ENCODE data around the gene PCK1. TPM values are rescaled to one million over a fixed set of nuclear protein-coding genes. Genes with fewer than 3 reads are reported as not detected.

The PCK1 gene
- total and polyA plus RNA-seq, 2 of the 13 experiments (the other 11 are each of a cell fraction or from before 2014, with no cell fraction given), result 6.5 to 12.6 TPM

DNA sequence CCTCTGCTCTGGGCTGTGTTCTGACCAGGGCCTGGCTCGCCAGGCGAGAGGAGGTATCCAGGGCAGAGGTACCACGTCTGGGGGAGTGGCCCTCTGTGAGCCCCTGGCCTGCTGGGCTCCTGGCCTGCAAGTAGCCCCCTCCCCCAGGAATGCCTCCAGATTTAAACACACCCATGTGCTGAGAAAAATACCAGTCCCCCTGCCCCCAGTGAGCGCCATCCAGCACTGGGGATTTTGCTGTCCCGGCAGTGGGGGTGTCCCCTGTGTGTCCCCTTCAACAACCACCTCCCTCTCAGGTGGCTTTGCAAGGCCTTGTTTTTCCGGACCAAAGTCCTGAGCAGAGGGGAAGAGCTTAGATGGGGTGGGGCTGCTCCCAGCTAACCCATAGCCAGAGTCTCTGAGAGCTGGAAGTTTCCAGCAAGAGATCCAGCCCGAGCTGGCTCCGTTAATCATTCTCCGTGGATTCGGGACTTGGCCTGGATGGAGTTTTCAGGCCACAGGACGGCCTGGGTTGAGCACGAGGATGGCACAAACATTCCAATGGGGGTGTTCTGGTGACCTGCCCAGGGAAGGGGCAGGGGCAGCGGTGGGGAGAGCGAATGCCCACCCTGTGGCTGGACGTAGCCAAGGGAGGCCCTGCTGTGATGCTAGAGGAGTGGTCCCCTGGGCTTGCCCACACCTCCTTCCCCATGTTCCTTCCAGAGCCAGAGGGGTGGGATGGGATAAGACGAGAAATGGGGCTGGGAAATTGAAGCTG, 29.0 kb downstream of the PCK1 start (continued):
- TF ChIP-seq, protein P1, sequence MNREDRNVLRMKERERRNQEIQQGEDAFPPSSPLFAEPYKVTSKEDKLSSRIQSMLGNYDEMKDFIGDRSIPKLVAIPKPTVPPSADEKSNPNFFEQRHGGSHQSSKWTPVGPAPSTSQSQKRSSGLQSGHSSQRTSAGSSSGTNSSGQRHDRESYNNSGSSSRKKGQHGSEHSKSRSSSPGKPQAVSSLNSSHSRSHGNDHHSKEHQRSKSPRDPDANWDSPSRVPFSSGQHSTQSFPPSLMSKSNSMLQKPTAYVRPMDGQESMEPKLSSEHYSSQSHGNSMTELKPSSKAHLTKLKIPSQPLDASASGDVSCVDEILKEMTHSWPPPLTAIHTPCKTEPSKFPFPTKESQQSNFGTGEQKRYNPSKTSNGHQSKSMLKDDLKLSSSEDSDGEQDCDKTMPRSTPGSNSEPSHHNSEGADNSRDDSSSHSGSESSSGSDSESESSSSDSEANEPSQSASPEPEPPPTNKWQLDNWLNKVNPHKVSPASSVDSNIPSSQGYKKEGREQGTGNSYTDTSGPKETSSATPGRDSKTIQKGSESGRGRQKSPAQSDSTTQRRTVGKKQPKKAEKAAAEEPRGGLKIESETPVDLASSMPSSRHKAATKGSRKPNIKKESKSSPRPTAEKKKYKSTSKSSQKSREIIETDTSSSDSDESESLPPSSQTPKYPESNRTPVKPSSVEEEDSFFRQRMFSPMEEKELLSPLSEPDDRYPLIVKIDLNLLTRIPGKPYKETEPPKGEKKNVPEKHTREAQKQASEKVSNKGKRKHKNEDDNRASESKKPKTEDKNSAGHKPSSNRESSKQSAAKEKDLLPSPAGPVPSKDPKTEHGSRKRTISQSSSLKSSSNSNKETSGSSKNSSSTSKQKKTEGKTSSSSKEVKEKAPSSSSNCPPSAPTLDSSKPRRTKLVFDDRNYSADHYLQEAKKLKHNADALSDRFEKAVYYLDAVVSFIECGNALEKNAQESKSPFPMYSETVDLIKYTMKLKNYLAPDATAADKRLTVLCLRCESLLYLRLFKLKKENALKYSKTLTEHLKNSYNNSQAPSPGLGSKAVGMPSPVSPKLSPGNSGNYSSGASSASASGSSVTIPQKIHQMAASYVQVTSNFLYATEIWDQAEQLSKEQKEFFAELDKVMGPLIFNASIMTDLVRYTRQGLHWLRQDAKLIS (CRISPR knock-in tag; IDR thresholded peaks at IDR 0.05), result no peak
- 0 out of 2 replicates have a peak, but pooled peaks have one; percentile 31 for TF ChIP-seq ZNF746 (CRISPR knock-in tag; IDR thresholded peaks at IDR 0.05)
- TF ChIP-seq, protein P2, sequence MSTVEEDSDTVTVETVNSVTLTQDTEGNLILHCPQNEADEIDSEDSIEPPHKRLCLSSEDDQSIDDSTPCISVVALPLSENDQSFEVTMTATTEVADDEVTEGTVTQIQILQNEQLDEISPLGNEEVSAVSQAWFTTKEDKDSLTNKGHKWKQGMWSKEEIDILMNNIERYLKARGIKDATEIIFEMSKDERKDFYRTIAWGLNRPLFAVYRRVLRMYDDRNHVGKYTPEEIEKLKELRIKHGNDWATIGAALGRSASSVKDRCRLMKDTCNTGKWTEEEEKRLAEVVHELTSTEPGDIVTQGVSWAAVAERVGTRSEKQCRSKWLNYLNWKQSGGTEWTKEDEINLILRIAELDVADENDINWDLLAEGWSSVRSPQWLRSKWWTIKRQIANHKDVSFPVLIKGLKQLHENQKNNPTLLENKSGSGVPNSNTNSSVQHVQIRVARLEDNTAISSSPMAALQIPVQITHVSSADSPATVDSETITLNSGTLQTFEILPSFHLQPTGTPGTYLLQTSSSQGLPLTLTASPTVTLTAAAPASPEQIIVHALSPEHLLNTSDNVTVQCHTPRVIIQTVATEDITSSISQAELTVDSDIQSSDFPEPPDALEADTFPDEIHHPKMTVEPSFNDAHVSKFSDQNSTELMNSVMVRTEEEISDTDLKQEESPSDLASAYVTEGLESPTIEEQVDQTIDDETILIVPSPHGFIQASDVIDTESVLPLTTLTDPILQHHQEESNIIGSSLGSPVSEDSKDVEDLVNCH (CRISPR knock-in tag; IDR thresholded peaks at IDR 0.05), result no peak
- TF ChIP-seq, protein P3, sequence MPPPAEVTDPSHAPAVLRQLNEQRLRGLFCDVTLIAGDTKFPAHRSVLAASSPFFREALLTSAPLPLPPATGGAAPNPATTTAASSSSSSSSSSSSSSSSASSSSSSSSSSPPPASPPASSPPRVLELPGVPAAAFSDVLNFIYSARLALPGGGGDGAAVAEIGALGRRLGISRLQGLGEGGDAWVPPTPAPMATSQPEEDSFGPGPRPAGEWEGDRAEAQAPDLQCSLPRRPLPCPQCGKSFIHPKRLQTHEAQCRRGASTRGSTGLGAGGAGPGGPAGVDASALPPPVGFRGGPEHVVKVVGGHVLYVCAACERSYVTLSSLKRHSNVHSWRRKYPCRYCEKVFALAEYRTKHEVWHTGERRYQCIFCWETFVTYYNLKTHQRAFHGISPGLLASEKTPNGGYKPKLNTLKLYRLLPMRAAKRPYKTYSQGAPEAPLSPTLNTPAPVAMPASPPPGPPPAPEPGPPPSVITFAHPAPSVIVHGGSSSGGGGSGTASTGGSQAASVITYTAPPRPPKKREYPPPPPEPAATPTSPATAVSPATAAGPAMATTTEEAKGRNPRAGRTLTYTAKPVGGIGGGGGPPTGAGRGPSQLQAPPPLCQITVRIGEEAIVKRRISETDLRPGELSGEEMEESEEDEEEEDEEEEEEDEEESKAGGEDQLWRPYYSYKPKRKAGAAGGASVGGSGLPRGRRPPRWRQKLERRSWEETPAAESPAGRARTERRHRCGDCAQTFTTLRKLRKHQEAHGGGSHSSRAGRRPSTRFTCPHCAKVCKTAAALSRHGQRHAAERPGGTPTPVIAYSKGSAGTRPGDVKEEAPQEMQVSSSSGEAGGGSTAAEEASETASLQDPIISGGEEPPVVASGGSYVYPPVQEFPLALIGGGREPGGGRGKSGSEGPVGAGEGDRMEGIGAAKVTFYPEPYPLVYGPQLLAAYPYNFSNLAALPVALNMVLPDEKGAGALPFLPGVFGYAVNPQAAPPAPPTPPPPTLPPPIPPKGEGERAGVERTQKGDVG (CRISPR knock-in tag; IDR thresholded peaks at IDR 0.05; ENCODE audit: borderline replicate concordance), result peak; percentile 83; the same call in 1 of the 2 replicates
- TF ChIP-seq MED1 (CRISPR knock-in tag; IDR thresholded peaks at IDR 0.05), result peak; percentile 95
- no peak for TF ChIP-seq ZNF44 (CRISPR knock-in tag; IDR thresholded peaks at IDR 0.05)
- no peak for TF ChIP-seq ZNF33A (CRISPR knock-in tag; IDR thresholded peaks at IDR 0.05; ENCODE audit: borderline replicate concordance)
- TF ChIP-seq HES4 (CRISPR knock-in tag; IDR thresholded peaks at IDR 0.05; ENCODE audit: borderline replicate concordance), result no peak
- TF ChIP-seq ZFP36L1 (CRISPR knock-in tag; IDR thresholded peaks at IDR 0.05), result 0 out of 2 replicates have a peak, but pooled peaks have one; percentile 79
- TF ChIP-seq BCL6 (CRISPR knock-in tag; IDR thresholded peaks at IDR 0.05), result peak; percentile 73
- no peak for TF ChIP-seq ZNF552 (CRISPR knock-in tag; IDR thresholded peaks at IDR 0.05; ENCODE audit: borderline replicate concordance)
- TF ChIP-seq TAF1 (CRISPR knock-in tag; IDR thresholded peaks at IDR 0.05), result no peak
- no peak for TF ChIP-seq ZNF274 (CRISPR knock-in tag; IDR thresholded peaks at IDR 0.05)
- TF ChIP-seq BHLHE40 (IDR thresholded peaks at IDR 0.05; ENCODE audit: low read length), result no peak
- TF ChIP-seq, protein P4, sequence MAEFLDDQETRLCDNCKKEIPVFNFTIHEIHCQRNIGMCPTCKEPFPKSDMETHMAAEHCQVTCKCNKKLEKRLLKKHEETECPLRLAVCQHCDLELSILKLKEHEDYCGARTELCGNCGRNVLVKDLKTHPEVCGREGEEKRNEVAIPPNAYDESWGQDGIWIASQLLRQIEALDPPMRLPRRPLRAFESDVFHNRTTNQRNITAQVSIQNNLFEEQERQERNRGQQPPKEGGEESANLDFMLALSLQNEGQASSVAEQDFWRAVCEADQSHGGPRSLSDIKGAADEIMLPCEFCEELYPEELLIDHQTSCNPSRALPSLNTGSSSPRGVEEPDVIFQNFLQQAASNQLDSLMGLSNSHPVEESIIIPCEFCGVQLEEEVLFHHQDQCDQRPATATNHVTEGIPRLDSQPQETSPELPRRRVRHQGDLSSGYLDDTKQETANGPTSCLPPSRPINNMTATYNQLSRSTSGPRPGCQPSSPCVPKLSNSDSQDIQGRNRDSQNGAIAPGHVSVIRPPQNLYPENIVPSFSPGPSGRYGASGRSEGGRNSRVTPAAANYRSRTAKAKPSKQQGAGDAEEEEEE (CRISPR knock-in tag; IDR thresholded peaks at IDR 0.05; ENCODE audit: borderline replicate concordance), result no peak; the same call in 1 of the 2 replicates
